ENCODE data around the gene CACNA1H. TPM values are rescaled to one million over a fixed set of nuclear protein-coding genes. Genes with fewer than 3 reads are reported as not detected.

The CACNA1H gene
- polyA plus RNA-seq (ENCODE audit: insufficient read length in 4 of 4): 10 to 100 TPM; 15.1 to 28.2 (median 26.1) TPM

DNA sequence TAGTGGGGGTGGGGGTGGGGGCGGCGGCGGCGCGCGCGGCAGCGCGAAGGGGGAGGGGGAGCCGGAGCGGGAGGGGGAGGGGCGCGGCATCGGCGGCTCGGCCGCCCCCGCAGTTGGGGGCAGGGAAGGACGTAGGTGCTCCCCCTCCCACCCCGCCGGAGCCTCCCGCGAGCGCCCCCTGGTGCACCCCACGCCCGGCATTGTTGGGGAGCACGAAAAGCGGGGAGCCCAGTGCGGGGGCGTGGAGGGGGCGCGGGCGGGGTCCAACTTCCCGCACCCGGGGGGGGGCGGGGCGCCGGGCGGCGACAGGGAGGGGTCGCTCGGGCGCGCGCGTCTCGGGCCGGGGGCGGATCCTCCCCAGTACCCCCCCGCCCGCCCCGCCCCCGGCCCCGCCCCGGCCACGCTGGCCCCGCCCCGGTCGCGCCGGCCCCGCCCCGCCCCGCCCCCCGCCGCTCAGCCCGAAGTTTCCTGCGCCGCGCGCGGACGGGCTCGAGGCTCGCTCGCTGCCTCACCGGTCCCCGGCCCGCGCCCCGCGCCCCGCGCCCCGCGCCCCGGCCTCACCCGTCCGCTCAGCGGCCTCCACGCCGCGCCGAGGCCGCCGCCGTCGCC, at the start of gene CACNA1H:
Gene CACNA1H (plus strand): TSS at position 456 of the 609 bp plus-strand sequence. CDS start 632 bp downstream, outside the sequence.
- no peak for DNase-seq (ENCODE audit: low read depth in 4 of 4, low spot score in 2 of 4)

DNA sequence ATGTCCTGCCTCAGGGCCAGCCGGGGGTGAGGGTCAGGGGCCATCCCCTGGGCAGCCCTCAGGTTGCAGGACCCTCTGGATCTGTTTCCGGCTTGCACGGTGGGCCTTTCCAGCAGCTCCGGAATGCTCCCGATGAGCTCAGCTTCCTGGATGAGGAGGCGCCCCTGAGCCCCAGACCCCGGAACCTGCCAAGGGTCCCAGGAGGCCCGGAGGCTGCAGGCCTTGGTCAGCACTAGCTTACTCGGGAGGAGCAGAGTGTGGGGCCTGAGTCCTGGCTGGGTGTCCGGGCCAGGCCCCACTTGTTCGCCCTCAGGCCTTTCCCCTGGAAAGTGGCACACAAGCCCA, 49.3 kb upstream of the CACNA1H start:
- DNase-seq (ENCODE audit: low read depth in 4 of 4, low spot score in 2 of 4): no peak

DNA sequence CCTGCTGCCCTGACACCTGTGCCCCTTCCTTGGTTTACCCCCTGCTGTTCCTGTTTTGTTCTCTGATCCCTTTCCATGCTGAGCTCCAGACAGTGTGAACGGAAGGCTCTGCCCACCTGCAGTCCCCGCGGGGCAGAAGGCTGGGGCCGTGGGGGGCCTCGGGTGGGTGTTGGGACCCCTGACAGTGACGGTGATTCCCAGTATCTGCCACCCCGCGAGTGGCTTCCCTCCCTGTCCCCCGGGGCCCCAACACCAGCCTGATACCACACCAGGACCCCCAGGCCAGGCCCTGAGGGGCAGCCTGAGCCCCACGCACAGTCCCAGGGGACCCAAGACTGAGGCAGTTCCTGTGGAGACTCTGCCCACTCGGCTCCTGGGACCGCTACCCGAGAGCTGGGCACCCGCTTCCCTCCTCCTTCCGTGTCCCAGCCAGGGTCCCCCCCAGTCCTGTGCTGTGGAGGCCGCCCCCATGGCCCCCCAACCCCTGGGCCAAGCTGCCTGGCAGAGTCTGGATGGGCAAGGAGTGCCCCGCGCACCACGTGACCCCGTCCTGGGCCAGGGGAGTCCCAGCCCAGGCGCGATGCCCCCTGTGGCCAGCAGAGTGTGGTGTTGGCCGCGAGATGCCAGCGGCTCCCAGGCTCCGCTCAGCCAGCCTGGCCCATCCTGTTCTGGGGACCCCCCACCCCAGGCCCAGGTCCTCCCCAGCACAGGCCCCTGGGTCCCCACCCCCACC, 46.9 kb upstream of the CACNA1H start:
- no peak for DNase-seq (ENCODE audit: low read depth in 4 of 4, low spot score in 2 of 4)

DNA sequence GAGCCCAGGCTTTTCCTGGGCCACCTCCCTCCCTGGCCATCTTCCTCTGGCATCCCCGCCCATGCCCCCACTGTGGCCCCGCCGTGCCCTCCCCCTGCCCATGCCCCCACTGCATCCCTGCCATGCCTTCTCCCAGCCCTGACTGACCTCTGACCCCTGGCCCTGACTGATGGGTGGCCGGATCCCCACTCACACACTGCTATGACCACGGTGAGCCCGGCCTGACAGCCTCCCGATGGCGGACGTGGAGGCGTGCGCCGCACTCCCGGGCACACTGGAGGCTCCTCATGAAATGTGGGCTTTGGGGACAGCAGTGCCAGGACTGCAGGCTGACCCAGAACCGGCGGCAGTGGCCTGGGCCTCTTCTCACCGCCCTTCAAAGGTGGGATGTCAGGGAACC, 46.2 kb upstream of the CACNA1H start:
- DNase-seq (ENCODE audit: low read depth in 4 of 4, low spot score in 2 of 4): no peak

DNA sequence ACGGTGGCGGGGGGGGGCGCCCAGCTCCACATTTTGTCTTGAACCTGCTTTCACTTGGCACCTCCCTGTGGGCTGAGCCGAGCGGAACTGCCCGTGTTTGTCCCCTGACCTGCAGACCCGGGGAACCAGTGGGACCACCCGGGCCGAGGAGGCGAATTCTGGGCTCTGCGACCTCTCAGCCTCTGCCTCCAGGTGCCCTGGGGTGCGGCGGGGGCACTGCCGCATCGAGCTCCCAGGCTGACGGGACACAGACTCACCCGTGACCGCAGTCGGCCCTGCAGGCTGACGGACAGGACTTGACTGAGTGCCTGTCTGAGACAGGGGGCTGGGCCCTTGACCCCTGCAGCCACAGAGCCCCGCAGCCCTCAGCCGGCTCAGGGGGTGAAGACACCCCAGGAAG, 45.8 kb upstream of the CACNA1H start:
- no peak for DNase-seq (ENCODE audit: low read depth in 4 of 4, low spot score in 2 of 4)

DNA sequence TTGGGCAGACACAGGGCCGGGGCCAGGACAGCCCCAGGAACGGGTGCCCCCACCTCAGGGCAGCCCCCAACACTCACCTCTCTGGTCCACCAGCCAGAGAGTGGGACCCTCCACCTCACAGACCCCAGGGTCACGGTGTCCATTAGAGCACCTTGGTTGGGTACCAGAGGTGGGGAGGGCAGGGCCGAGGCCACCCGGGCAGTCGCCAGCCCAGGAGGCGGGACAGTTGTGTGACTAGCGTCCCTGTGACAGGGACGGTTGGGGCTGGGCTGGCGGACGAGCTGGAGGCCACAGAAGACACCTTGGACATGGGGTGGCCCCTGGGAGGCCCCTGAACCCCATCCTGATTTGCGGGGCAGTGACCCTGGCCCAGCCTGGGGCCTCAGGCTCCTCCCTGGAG, 45.2 kb upstream of the CACNA1H start:
- DNase-seq (ENCODE audit: low read depth in 4 of 4, low spot score in 2 of 4): no peak

DNA sequence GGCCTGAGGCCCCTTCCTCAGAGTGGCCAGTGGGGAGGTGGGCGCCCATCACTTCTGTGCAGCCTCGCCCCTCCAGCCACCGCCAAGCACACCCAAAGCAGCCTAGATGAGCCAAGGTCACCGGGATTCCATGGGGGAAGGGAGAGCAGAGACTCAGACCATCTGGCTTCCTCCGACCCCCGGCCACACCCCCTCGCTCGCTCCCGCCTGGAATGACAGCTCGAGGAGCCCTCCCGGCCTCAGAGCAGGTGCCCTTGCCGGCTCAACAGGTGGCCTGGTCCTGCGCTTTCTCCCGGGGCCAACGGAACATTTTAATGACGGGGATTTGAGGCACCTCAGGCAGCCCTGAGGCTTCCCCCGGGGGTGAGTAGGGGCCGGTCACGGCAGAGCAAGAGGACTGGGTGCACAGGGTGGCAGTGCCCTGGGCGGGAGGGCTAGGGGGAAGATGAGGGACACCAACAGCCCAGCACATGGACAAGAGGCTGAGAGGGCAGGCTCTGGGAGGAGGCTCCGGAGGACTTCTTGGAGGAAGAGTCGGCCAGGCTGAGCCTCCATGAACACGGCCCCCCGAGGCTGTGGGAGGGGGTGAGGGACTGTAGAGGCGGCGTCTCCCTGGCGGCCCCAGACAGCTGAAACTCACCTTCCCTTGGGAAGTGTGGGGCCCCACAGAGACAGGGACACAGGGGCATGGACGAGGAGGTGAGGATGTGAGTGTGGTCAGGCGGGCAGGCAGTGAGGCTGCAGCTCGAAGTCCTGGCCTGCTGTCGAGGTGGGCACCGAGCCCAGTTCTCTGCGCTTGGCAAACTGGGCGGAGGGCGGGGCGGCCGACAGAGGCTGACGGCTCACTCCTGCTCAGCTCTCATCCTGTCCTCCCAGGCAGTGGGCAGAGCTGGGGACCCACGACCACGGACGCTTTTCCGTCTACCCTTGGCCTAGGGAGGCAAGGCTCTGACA, 44.3 kb upstream of the CACNA1H start:
- no peak for DNase-seq (ENCODE audit: low read depth in 4 of 4, low spot score in 2 of 4)

DNA sequence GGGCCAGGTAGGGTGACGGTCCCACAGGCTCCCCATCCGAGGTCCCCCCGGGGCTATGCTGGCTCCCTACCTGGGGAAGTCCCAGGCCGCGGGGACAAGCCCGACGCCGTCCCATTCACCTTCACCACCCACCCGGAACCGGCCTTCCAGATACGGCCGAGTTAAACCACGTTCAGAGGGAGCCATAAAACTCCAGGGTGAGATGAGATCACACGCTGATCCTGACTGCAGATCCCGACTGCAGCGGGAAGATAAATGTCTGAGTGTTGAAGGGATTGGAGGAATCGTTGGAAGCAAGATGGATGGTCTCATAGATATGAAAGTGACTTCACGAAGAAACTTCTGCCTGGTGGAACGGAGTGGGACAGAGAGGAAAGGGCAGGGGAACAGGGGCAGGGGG, 43.3 kb upstream of the CACNA1H start:
- DNase-seq (ENCODE audit: low read depth in 4 of 4, low spot score in 2 of 4): no peak

DNA sequence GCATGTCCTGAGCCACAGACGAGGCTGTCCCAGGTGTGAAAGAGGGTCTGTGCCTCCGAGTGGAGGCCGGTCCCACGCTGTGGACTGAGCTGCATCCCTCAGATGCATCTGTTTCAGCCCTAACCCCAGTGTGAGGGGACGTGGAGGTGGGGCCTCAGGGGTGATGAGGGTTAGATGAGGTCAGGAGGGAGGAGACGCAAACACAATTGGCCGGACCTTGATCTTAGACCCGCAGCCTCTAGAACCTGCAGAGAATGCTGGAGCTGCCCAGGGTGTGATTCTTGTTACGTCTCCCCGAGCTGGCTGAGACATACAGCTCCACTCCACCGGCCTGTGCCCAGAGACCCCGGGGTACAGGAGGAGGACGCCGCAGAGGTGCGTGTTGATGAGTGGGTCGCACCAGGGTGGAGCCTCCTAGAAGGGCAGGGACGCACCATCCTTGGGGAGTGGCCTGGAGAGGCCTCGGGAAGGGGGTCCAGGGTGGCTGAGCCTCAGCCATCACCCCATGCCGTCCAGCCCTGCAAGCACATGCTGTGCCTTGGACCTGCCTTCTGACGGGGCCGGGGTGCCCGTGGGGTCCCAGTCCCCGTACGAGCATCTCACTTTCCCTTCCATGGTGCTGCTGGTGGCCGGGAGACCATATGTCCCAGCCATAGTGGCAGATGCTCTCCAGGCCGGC, 40.3 kb upstream of the CACNA1H start:
- DNase-seq (ENCODE audit: low read depth in 4 of 4, low spot score in 2 of 4): no peak

DNA sequence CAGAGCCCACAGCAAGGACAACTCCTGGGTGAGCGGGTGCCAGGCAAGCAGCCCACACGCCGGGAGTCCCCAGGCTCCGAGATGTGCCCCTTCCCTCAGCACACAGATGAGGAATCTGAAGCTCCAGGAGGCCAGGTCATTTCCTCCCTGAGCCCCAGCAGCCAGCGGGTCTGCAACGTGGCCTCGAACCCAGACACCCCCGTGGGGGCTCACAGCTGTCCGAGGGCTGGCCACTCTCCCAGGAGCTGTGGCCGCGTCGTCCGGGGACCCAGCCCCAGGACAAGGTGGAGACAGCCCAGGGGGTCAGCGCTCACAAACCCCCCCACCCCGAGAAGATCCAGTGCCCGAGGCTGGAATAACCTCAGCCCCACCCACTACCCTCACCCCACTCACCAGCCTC, 39.4 kb upstream of the CACNA1H start:
- no peak for DNase-seq (ENCODE audit: low read depth in 4 of 4, low spot score in 2 of 4)

DNA sequence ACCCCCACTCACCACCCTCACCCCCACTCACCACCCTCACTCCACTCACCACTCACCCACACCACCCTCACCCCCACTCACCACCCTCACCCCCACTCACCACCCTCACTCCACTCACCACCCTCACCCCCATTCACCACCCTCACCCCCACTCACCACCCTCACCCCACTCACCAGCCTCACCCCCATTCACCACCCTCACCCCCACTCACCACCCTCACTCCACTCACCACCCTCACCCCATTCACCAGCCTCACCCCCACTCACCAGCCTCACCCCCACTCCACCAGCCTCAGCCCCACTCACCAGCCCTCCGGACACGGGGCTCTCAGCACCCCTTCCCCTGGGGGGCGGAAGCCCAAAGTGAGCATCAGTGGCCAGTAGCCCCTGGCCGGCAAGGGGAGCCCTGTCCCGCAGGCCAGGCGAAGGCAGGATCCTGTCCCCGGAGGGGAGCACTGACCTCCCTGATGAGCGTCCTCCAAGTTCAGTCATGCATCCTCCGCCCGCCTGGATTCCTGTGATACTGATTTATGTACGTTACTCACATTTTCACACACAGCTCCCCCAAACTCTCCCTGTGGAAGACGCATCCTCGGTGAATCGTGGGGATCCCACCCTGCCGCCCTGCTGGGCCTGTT, 38.9 kb upstream of the CACNA1H start:
- DNase-seq (ENCODE audit: low read depth in 4 of 4, low spot score in 2 of 4): no peak

DNA sequence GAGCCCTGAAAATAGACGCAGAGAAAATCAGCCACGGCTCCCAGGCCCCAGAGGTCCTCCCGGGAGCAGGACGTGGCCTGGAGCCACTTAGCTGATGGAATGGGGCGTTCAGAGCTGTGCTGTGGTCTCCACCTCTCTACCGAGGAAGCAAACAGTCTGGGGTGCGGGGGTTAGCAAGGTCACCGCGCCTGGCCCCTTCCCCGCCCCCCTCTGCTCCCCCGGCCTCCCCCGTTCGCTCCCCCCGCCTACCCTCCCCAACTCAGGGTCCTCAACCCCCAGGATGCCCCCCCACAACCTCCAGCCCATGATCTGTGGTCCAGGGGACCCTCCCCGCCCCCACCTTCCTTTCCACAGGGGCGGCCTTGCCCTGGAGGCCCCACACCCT, 36.2 kb upstream of the CACNA1H start:
- DNase-seq (ENCODE audit: low read depth in 4 of 4, low spot score in 2 of 4): no peak

DNA sequence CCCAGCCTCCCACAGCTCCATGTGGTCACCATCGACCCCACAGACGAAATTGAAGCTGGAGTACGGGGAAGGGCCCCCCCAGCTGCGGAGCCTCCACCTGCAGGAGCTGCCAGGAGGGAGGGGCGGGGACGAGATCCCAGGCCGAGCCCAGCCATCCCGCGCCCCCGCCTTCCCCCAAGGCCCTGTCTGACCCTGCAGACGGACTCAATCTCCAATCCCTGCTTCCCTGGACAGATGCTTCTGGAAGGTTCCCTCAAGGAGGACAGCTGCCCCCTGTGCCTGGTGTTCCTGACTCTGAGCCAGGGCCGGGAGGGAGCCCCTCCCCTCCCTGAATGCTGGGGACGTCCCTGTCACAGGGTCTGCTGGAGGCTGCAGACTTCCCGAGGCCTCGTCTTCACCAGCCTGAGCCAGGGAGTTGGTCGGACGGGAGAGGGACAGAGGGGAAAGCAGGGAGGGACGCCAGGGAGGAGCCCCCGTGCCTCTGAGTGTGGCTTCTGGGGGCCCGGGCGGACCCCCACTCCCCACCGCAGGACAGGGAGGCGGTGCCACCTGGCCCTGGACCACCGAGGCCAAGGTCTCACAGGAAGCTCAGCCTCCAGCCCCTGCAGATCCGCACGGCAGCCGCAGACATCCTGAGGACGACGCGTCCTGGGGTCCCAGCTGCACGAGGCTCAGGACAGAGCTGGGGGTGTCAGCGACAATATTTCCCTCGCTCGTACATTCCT, 35.6 kb upstream of the CACNA1H start:
- DNase-seq (ENCODE audit: low read depth in 4 of 4, low spot score in 2 of 4): no peak

DNA sequence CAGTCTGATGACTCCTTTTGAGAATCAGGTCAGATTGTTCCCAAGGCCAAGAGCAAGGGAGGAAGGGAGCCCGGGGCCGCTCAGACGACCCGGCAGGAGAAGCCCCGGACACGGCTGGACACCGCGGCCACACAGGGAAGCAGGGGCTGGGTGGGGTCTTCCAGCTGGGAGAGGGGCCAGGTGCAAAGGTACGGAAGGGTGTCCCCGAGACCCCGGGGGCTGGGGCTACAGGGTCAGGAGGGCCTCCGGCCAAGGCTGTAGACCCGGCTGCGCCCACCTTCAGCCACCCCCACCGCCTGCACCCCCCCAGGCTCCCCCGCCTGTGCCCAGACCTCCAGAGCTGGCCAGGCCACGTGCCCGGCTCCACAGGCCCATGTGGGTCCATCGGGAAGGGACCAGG, 35.0 kb upstream of the CACNA1H start:
- DNase-seq (ENCODE audit: low read depth in 4 of 4, low spot score in 2 of 4): no peak

DNA sequence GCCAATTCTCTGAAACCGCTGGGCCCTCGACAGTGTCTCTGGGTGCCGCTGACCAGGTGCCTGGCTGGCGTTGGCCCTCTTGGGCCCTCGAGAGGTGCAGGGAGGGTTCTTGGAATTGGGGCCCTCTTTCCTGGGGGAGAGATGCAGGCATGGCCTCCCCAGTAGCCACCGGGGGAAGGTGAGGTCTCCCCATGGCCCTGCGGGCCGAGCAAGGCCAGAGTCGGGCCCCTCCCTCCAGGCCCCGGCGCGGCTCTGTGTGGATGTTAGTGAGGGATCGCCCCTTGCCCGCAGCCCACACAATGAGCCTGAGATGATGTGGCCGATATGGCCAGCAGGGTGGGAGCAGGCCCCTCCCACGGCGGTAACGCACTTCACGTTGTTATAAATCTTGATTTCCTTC, 33.8 kb upstream of the CACNA1H start:
- no peak for DNase-seq (ENCODE audit: low read depth in 4 of 4, low spot score in 2 of 4)

DNA sequence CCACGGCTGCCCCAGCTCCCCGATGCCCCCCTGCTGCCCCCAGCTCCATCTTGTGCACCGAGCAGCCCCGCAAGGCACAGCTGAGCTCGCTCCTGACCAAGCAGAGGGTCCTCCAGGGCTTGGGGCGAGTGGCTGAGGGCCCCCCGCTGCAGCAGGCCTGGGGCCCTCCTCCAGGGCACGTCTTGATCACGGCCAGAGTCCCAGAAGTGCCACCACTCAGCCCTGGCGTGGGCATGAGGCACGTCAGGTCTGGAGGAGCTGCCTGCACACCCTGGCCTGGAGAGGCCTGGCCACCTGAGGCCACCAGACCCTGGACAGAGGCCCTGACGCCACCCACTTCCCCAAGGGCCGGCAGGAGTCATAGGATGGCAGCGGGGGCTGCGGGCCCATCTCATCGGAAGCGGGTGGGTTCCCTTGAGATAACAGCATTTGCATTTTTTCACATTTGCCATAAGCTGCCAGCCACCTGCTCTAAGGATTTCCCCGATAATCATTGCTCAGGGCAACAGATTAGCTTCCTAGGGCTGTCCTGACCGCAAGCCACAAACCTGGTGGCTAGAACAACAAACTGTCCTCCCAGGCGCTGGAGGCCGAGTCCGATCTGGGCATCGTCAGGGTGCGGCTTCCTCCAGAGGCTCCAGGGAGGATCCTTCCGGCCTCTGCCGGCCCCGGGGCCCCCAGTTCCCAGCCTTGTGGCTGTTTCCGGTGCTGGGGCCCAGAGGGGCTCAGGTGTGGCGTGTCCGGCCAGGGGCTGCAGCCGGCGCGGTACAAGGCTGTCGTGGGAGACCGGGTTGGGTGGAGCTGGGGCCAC, 32.9 kb upstream of the CACNA1H start:
- DNase-seq (ENCODE audit: low read depth in 4 of 4, low spot score in 2 of 4): no peak

DNA sequence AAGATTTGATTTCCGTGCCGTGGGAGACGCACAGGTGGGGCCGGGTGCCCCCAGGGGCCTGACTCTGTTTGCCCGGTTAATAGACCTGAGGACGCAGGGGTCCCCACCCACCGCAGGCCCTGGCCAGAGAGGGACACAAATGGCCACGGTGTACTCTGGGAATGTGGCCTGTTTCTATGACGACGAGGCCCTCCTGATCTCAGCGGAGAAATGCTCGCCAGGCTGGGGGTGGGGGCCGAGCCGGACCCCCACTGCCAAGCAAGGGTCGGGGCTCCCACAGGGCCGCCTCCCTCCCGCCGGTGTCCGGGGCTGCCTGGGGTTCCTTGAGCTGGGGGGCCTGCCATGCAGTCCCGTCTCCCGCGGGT, 32.3 kb upstream of the CACNA1H start:
- no peak for DNase-seq (ENCODE audit: low read depth in 4 of 4, low spot score in 2 of 4)

DNA sequence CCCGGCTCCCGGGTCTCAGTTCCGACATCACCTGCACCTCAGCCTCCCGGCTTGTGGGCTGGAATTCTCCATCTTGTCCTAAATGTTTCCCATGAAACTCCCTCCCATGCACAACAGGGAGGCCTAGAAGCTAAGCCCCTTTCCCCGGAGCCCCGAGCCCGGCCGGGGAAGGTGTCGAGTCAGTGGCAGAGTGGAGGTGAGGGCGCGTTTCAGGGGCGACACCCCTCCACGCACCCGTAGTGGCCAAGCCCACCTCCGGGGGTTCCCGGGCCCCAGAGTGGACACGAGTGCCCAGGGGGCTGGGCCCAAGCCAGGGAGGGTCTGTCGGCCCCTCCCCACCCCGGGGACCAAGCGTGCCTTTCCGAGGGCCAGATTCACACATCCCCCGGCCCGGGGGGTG, 31.9 kb upstream of the CACNA1H start:
- DNase-seq (ENCODE audit: low read depth in 4 of 4, low spot score in 2 of 4): no peak

Data from left renal cortex interstitium (tissue), 4 donors.